ACC112 (cell line): Measurements from ENCODE around the gene C20orf204.
"Not testable (repeated sequence)": the region's sequence is repeated elsewhere in the genome, so short reads cannot be mapped to it uniquely, and the experiment has no call there.

ENCODE experiments used
- H2AFZ ChIP-seq: fragments of 200-600 bp; sonication (generic); one replicate; pipeline ENCODE4 v1.6.0; 2017; ENCODE audit warnings: antibody characterized with exemption, low read length; ENCODE audit not compliant: unreplicated experiment
- H3K27ac ChIP-seq: fragments of 200-600 bp; sonication (generic); 2 replicates; pipeline ENCODE4 v1.5.1; 2014; ENCODE audit warnings: low read depth, mild to moderate bottlenecking, antibody characterized with exemption, low read length, moderate library complexity
- H3K27me3 ChIP-seq: fragments of 200-600 bp; sonication (generic); 2 replicates; pipeline ENCODE4 v1.6.1; 2014; ENCODE audit warnings: mild to moderate bottlenecking, antibody characterized with exemption, low read length, moderate library complexity, mixed read lengths; ENCODE audit not compliant: insufficient read depth
- H3K36me3 ChIP-seq: fragments of 200-600 bp; sonication (generic); 2 replicates; pipeline ENCODE4 v1.6.1; 2016; ENCODE audit warnings: mild to moderate bottlenecking, antibody characterized with exemption, low read length, moderate library complexity, mixed read lengths; ENCODE audit not compliant: insufficient read depth
- H3K4me1 ChIP-seq: fragments of 200-600 bp; sonication (generic); one replicate; pipeline ENCODE4 v1.6.1; 2016; ENCODE audit warnings: low read length, mixed read lengths; ENCODE audit not compliant: insufficient read depth, unreplicated experiment, control insufficient read depth
- H3K4me3 ChIP-seq: fragments of 200-600 bp; sonication (generic); 2 replicates; pipeline ENCODE4 v1.5.1; 2014; ENCODE audit warnings: mild to moderate bottlenecking, low read depth, low read length
- H3K79me2 ChIP-seq: fragments of 200-600 bp; sonication (generic); one replicate; pipeline ENCODE4 v1.6.0; 2016; ENCODE audit warnings: low read length; ENCODE audit not compliant: control insufficient read depth, unreplicated experiment, insufficient read depth

Gene C20orf204

DNA sequence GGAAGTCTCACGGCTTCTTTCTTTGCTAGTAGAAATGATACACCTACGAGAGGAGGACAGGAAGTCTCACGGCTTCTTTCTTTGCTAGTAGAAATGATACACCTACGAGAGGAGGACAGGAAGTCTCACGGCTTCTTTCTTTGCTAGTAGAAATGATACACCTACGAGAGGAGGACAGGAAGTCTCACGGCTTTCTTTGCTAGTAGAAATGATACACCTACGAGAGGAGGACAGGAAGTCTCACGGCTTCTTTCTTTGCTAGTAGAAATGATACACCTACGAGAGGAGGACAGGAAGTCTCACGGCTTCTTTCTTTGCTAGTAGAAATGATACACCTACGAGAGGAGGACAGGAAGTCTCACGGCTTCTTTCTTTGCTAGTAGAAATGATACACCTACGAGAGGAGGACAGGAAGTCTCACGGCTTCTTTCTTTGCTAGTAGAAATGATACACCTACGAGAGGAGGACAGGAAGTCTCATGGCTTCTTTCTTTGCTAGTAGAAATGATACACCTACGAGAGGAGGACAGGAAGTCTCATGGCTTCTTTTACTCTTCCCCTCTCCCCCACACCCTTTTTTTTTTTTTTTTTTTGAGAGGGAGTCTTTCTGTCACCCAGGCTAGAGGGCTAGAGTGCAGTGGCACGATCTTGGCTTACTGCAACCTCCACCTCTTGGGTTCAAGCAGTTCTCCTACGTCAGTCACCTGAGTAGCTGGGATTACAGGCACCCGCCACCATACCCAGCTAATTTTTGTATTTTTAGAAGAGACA, 23.4 kb upstream of the C20orf204 start:
- H3K36me3 ChIP-seq, result peaks cover 41% of the 10 kb centered on the region
- H3K4me3 ChIP-seq, result not testable (repeated sequence)

DNA sequence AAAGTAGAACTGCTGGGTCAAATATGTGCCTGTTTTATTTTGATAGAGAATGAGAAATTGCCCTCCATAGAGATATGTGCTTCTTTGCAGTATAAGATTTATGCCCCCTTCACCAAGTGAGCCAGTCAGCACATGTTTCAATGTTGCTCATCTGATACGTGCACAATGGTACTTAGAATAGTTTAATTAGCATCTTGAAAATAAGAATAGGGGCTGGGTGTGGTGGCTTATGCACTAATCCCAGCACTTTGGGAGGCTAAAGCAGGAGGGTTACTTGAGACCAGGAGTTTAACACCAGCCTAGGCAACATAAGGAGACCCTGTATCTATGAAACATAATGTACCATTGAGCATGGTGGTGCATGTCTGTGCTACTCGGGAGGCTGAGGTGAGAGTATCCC, 20.3 kb upstream of the C20orf204 start:
- no peak overlapping the region for H3K27ac ChIP-seq
- no peaks in the 10 kb centered on the region for H3K79me2 ChIP-seq
- no peak overlapping the region for H3K4me3 ChIP-seq
- no peaks in the 10 kb centered on the region for H3K4me1 ChIP-seq
- H3K36me3 ChIP-seq, result peaks cover 14% of the 10 kb centered on the region
- H3K27me3 ChIP-seq, result no peaks in the 10 kb centered on the region
- H2AFZ ChIP-seq, result no peak overlapping the region

More for the DNA sequence above, 23.4 kb upstream of the C20orf204 start:
- H3K79me2 ChIP-seq, H3K27ac ChIP-seq, H3K4me1 ChIP-seq, H2AFZ ChIP-seq, H3K27me3 ChIP-seq: not testable (repeated sequence)

DNA sequence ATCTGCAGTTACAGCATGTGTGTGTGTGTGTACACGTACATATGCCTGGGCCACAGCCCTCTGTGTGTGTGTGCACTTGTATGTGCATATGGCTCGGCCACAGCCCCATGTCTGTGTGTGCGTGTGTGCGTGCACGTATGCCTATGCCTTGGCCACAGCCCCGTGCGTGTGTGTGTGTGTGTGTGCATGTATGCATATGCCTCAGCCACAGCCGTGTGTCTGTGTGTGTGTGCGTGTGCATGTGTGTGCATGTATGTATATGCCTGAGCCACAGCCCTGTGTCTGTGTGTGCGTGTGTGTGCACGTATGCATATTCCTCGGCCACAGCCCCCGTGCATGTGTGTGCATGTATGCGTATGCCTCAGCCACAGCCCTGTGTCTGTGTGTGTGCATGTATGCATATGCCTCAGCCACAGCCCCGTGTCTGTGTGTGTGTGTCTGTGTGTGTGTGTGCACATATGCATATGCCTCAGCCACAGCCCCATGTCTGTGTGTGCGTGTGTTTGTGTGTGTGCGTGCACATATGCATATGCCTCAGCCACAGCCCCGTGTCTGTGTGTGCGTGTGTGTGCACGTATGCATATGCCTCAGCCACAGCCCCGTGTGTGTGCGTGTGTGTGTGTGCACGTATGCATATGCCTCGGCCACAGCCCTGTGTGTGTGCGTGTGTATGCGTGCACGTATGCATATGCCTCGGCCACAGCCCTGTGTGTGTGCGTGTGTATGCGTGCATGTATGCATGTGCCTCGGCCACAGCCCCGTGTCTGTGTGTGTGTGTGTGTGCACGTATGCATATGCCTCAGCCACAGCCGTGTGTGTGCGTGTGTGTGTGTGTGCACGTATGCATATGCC, 14.6 kb upstream of the C20orf204 start:
- Histone ChIP-seq H3K27me3 (no peaks in the 10 kb centered on the region), H3K36me3 (peaks cover 14% of the 10 kb centered on the region; the same call in 1 of the 2 replicates), H3K4me1 (no peaks in the 10 kb centered on the region), H2AFZ (no peak overlapping the region), H3K79me2 (no peaks in the 10 kb centered on the region), H3K4me3 (no peak overlapping the region), H3K27ac (no peak overlapping the region)

DNA sequence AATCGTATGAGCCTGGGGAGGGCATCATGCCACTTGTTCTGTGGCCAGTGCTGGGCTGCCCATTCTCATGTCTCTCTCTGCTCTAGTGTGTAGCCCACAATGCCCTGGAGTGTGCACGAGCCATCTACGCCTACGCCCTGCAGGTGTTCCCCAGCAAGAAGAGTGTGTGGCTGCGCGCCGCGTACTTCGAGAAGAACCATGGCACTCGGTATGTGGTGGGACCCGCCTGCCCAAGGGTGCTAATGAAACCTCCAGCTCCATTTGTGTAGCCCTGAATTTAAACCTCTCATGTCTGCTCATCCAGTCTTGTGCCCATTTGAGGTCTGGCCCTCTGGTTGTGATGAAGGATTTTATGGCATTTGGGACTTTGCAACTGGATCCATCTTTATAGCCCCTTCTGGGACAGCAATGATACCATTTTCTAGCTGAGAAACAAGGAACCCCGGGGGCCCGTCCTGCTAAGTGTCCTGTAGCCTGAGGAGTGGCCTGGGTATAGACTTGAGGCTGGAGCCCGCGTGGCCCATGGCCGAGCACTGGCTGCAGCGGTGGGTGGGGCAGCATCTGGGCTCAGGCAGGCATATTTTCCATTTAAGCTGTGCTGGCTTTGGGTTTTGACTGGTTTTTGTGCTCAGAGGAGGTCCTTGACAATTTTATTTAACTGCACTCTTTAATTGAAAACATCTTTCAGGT, 13.2 kb upstream of the C20orf204 start:
- Histone ChIP-seq H3K4me1 (no peaks in the 10 kb centered on the region), H3K79me2 (no peaks in the 10 kb centered on the region), H2AFZ (no peak overlapping the region), H3K36me3 (peaks cover 18% of the 10 kb centered on the region; the same call in 1 of the 2 replicates), H3K4me3 (no peak overlapping the region), H3K27ac (no peak overlapping the region), H3K27me3 (no peaks in the 10 kb centered on the region)

DNA sequence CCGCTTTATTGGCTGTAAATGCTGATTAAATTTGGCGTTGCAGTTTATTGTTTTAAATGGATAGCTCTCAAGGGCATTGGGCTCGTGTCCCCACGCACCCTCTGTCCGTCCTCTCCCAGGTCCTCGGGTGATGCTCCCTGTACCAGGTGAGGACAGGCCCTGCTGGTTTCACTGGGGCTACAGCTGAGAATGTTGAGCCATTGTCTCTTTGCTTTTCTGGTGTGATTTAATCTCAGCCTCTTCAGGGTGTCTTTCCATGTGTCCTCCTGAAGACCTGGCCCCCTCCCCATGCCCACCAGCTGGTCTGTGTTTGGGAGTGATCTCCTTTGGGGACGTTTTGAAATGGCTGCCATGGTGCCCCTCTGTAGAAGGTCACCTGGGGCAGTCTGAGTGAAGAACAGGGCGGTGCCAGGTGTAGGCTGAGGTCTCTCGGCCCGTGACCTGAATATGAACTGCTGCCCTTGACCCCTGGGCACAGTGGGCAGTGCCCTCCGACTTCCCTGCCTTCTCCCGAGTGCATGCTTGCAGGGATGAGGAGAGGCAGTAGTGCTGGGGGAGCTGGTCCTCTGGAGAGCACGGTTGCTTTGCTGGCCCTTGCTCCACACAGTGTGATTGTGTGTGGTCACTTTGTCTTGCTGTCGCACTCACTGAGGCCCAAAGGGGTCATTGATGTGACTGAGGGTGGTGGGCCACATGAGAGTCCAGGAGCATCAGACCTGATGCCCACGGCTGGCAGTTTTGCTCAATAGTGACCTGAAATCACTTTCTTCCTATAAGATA, 12.4 kb upstream of the C20orf204 start:
- H3K36me3 ChIP-seq, result peaks cover 23% of the 10 kb centered on the region; the same call in 1 of the 2 replicates
- H3K4me3 ChIP-seq, result no peak overlapping the region

DNA sequence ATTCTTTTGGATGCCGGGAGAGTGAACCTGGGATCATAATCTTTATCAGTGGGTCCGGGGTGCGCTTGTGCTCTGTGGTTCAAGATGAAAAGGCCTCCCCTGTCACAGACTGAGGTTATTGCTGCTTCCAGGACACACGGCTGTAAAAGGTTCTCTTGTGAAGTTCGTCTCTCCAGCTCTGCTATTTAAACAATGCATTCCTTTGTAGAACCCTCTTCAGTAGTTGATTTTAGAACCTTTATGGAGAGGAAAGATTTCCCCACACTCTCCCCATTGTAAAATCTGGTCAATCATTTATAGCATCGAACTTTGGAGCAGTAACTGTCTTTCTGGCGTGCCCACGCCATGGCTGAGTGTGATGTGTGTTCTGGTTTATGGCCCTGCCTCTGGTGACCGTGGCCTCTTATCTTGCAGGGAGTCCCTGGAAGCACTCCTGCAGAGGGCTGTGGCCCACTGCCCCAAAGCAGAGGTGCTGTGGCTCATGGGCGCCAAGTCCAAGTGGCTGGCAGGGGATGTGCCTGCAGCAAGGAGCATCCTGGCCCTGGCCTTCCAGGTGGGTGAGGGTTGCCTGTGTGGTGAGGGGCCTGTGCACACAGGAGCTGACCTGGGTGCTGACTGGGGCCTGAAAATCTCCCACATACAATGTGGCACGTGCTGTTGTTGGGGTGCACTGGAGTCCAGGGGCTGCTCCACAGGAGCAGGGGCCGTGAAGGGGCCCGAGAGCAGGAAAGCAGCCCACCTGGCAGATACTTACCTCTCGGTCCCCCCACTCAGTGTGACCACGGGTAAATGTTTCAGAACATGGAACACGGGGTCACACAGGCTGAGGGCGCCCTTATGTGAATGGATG, 11.6 kb upstream of the C20orf204 start:
- H3K79me2 ChIP-seq, result no peaks in the 10 kb centered on the region
- no peak overlapping the region for H3K4me3 ChIP-seq
- H3K27ac ChIP-seq, result no peak overlapping the region
- H3K36me3 ChIP-seq, result peaks cover 27% of the 10 kb centered on the region; the same call in 1 of the 2 replicates
- H2AFZ ChIP-seq, result no peak overlapping the region
- H3K27me3 ChIP-seq, result no peaks in the 10 kb centered on the region
- H3K4me1 ChIP-seq, result no peaks in the 10 kb centered on the region

More for the DNA sequence above, 12.4 kb upstream of the C20orf204 start:
- no peak overlapping the region for H2AFZ ChIP-seq
- no peaks in the 10 kb centered on the region for H3K4me1 ChIP-seq
- H3K27me3 ChIP-seq, result no peaks in the 10 kb centered on the region
- no peaks in the 10 kb centered on the region for H3K79me2 ChIP-seq
- no peak overlapping the region for H3K27ac ChIP-seq

DNA sequence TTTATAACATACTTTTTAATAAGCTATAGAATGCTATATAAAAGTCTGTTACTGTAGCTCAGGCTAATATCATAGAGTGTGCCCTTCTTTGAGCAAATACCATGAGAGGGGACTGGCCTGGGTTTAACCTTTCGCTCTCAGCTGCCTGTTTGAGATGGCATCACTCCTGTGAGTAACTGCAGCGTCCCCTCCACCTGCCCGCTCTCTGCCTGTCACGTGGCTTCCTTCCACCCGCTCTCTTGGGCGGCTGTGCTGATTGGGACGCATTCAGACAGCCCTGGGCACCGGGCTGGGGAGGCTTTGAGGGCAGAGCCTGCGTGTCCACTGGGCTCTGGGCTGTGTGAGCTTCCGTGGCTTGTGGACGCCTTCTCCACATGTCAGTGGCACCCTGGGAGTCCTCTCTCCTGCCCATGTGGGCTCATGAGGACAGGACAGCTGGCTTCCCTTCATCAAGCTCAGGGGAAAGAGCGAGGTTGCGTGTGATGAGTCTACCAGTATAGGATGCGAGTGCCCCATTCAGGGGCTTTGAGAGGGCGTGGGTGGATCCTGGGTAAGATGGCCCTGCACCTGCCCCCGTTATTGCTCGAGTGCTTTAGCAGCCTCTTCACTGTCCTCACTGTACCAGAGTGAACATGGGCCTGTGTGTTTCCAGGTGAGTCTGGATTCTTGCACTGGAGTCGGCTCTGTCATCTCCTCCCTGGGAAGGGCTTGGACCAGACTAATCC, 10.7 kb upstream of the C20orf204 start:
- Histone ChIP-seq H2AFZ (no peak overlapping the region), H3K4me3 (no peak overlapping the region), H3K27ac (no peak overlapping the region), H3K36me3 (peaks cover 28% of the 10 kb centered on the region; the same call in 1 of the 2 replicates), H3K27me3 (no peaks in the 10 kb centered on the region), H3K79me2 (no peaks in the 10 kb centered on the region), H3K4me1 (peaks cover 4% of the 10 kb centered on the region)

DNA sequence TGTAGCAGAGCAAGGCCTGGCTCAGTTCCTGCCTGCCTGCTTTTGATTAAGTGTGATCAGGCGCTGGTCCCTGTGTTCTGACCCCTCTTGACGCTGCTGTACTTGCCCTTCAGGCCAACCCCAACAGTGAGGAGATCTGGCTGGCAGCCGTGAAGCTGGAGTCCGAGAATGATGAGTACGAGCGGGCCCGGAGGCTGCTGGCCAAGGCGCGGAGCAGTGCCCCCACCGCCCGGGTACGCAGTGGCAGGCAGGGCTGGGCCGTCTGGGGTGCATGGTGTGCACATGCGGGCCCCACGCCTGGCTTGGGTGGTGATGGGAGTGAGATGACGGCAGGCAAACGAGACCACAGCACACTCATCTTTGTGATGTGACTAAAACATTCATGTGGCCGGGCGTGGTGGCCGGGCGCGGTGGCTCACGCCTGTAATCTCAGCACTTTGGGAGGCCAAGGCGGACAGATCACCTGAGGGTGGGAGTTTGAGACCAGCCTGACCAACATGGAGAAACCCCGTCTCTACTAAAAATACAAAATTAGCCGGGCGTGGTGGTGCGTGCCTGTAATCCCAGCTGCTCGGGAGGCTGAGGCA, 10.1 kb upstream of the C20orf204 start:
- no peak overlapping the region for H3K27ac ChIP-seq
- H3K36me3 ChIP-seq, result peaks cover 30% of the 10 kb centered on the region; the same call in 1 of the 2 replicates
- H3K27me3 ChIP-seq, result no peaks in the 10 kb centered on the region
- no peaks in the 10 kb centered on the region for H3K79me2 ChIP-seq
- H3K4me1 ChIP-seq, result peaks cover 4% of the 10 kb centered on the region
- no peak overlapping the region for H3K4me3 ChIP-seq
- no peak overlapping the region for H2AFZ ChIP-seq
